ENCODE results near the gene RABEP2.
"Not testable (repeated sequence)": the region's sequence is repeated elsewhere in the genome, so short reads cannot be mapped to it uniquely, and the experiment has no call there.

Gene RABEP2

DNA sequence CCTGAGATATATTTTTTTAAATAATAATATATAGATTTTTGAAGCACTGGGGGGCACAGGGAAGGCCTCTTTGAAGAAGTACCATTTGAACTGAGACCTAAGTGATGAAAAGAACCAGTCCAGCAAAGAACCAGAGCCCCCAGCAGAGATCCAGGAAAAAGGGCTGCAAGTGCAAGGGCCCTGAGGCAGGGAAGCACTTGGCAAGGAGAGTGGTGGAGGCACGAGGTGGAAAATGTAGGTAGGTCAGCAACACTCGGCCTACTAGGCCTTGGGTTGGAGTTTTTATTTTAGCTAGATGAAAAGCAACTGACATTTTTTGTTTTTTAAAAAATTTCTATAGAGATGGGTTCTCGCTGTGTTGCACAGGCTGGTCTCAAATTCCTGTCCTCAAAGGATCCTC, 5.2 kb upstream of the RABEP2 start:
- no peak for TF ChIP-seq EZH2phosphoT487 (IDR thresholded peaks at IDR 0.05; ENCODE audit: borderline replicate concordance)
- TF ChIP-seq, protein P1, sequence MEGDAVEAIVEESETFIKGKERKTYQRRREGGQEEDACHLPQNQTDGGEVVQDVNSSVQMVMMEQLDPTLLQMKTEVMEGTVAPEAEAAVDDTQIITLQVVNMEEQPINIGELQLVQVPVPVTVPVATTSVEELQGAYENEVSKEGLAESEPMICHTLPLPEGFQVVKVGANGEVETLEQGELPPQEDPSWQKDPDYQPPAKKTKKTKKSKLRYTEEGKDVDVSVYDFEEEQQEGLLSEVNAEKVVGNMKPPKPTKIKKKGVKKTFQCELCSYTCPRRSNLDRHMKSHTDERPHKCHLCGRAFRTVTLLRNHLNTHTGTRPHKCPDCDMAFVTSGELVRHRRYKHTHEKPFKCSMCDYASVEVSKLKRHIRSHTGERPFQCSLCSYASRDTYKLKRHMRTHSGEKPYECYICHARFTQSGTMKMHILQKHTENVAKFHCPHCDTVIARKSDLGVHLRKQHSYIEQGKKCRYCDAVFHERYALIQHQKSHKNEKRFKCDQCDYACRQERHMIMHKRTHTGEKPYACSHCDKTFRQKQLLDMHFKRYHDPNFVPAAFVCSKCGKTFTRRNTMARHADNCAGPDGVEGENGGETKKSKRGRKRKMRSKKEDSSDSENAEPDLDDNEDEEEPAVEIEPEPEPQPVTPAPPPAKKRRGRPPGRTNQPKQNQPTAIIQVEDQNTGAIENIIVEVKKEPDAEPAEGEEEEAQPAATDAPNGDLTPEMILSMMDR (conservative IDR thresholded peaks at IDR 0.05; ENCODE audit: low read length) = no peak
- H2AFZ ChIP-seq (ENCODE audit: low read length) = peak overlapping the region; percentile 26; the same call in 1 of the 2 replicates
- H3K9me2 ChIP-seq (replicated peaks; ENCODE audit: low read depth, low read length) = no peaks in the 10 kb centered on the region
- peaks cover 33% of the 10 kb centered on the region for H3K4me1 ChIP-seq (ENCODE audit: insufficient read depth, low read length, poor library complexity, severe bottlenecking)
- no peaks in the 10 kb centered on the region for H3K27me3 ChIP-seq (ENCODE audit: insufficient read depth, low read length, poor library complexity, severe bottlenecking)
- H3F3A ChIP-seq (ENCODE audit: low read depth) = peaks cover 13% of the 10 kb centered on the region; the same call in 1 of the 2 replicates
- H3K4me3 ChIP-seq (ENCODE audit: low read length, poor library complexity, severe bottlenecking) = peak overlapping the region; percentile 26
- H3K4me2 ChIP-seq (ENCODE audit: low read depth, low read length, poor library complexity, severe bottlenecking) = peak overlapping the region; percentile 66
- H3K79me2 ChIP-seq (ENCODE audit: insufficient read depth, low read length) = no peaks in the 10 kb centered on the region
- no peaks in the 10 kb centered on the region for H4K20me1 ChIP-seq (ENCODE audit: insufficient read depth, low read length, poor library complexity, severe bottlenecking)
- no peaks in the 10 kb centered on the region for H3K9me3 ChIP-seq (ENCODE audit: insufficient read depth, low read depth, low read length)
- peak overlapping the region; percentile 70 for H3K9ac ChIP-seq (ENCODE audit: low read depth, low read length, poor library complexity, severe bottlenecking)
- no peaks in the 10 kb centered on the region for H3K36me3 ChIP-seq (ENCODE audit: insufficient read depth, low read length)

DNA sequence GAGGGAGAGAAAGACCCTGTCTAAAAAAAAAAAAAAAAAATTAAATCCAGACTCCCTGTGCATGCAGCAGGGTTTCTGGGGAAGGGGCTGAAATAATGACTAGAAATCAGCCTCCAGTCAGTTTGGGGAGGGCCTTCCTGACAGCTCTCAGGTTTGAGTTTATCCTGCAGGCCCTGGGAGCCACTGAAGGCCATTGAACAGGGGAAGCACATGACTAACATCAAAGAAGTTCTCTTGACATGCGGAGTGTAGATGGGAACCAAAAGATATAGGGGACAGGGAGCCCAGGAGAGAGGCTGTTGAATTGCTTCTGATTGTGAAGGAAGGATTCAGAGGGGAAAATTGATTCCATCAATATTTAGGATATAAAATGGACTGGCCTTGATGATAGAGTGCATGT, 2.8 kb upstream of the RABEP2 start:
- Histone ChIP-seq H3K36me3 (ENCODE audit: insufficient read depth, low read length) (no peaks in the 10 kb centered on the region), H3K9ac (ENCODE audit: low read depth, low read length, poor library complexity, severe bottlenecking) (no peak overlapping the region), H3K4me2 (ENCODE audit: low read depth, low read length, poor library complexity, severe bottlenecking) (no peak overlapping the region), H4K20me1 (ENCODE audit: insufficient read depth, low read length, poor library complexity, severe bottlenecking) (peaks cover 9% of the 10 kb centered on the region), H3K4me1 (ENCODE audit: insufficient read depth, low read length, poor library complexity, severe bottlenecking) (peaks cover 44% of the 10 kb centered on the region), H2AFZ (ENCODE audit: low read length) (peak overlapping the region; percentile 50; the same call in 1 of the 2 replicates), H3K79me2 (ENCODE audit: insufficient read depth, low read length) (peaks cover 7% of the 10 kb centered on the region; the same call in 1 of the 2 replicates), H3F3A (ENCODE audit: low read depth) (peaks cover 15% of the 10 kb centered on the region; the same call in 1 of the 2 replicates), H3K9me3 (ENCODE audit: insufficient read depth, low read depth, low read length) (no peaks in the 10 kb centered on the region), H3K4me3 (ENCODE audit: low read length, poor library complexity, severe bottlenecking) (no peak overlapping the region), H3K27me3 (ENCODE audit: insufficient read depth, low read length, poor library complexity, severe bottlenecking) (no peaks in the 10 kb centered on the region), H3K9me2 (replicated peaks; ENCODE audit: low read depth, low read length) (no peaks in the 10 kb centered on the region)
- no peak for TF ChIP-seq EZH2phosphoT487 (IDR thresholded peaks at IDR 0.05; ENCODE audit: borderline replicate concordance)
- TF ChIP-seq, protein P1 (conservative IDR thresholded peaks at IDR 0.05; ENCODE audit: low read length) = no peak

DNA sequence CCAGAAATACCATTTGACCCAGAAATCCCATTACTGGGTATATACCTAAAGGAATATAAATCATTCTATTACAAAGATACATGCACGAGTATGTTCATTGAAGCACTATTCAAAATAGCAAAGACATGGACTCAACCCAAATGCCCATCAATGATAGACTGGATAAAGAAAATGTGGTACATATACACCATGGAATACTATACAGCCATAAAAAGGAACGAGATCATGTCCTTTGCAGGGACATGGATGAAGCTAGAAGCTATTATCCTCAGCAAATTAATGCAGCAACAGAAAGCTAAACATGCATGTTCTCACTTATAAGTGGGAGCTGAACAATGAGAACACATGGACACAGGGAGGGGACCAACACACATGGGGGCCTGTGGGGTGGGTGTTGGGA, 1.2 kb upstream of the RABEP2 start:
- H4K20me1 ChIP-seq (ENCODE audit: insufficient read depth, low read length, poor library complexity, severe bottlenecking); H2AFZ ChIP-seq (ENCODE audit: low read length); H3K79me2 ChIP-seq (ENCODE audit: insufficient read depth, low read length); H3K9me2 ChIP-seq (replicated peaks; ENCODE audit: low read depth, low read length); H3K36me3 ChIP-seq (ENCODE audit: insufficient read depth, low read length); H3K27me3 ChIP-seq (ENCODE audit: insufficient read depth, low read length, poor library complexity, severe bottlenecking); H3K9me3 ChIP-seq (ENCODE audit: insufficient read depth, low read depth, low read length): not testable (repeated sequence)
- Histone ChIP-seq H3K4me1 (ENCODE audit: insufficient read depth, low read length, poor library complexity, severe bottlenecking) (peaks cover 29% of the 10 kb centered on the region), H3F3A (ENCODE audit: low read depth) (peaks cover 15% of the 10 kb centered on the region; the same call in 1 of the 2 replicates), H3K9ac (ENCODE audit: low read depth, low read length, poor library complexity, severe bottlenecking) (peak overlapping the region; percentile 96), H3K4me3 (ENCODE audit: low read length, poor library complexity, severe bottlenecking) (peak overlapping the region; percentile 79), H3K4me2 (ENCODE audit: low read depth, low read length, poor library complexity, severe bottlenecking) (peak overlapping the region; percentile 89)
